Chondrocyte (in vitro differentiated cells): ENCODE results near the gene OCA2. TPM values are rescaled to one million over a fixed set of nuclear protein-coding genes. Genes with fewer than 3 reads are reported as not detected.

ENCODE experiments used
- DNase-seq: peaks from one replicate; pipeline ENCODE4 v3.0.0; 2021; ENCODE audit warnings: mixed read lengths, low spot score
- H3K27ac Mint-ChIP-seq: one replicate; pipeline ENCODE4 v1.8.0; 2021; ENCODE audit warnings: mild to moderate bottlenecking, moderate library complexity, mixed read lengths; ENCODE audit not compliant: unreplicated experiment
- H3K27me3 Mint-ChIP-seq: 2 replicates; pipeline ENCODE4 v1.8.0; 2021; ENCODE audit warnings: low read depth, mixed read lengths
- H3K36me3 Mint-ChIP-seq: 2 replicates; pipeline ENCODE4 v1.8.0; 2021; ENCODE audit warnings: low read depth, mixed read lengths
- H3K4me1 Mint-ChIP-seq: 2 replicates; pipeline ENCODE4 v1.8.0; 2021; ENCODE audit warnings: low read depth, mild to moderate bottlenecking, mixed read lengths
- H3K4me3 Mint-ChIP-seq: one replicate; pipeline ENCODE4 v1.8.0; 2021; ENCODE audit warnings: mild to moderate bottlenecking, moderate library complexity, mixed read lengths; ENCODE audit not compliant: unreplicated experiment
- H3K9me3 Mint-ChIP-seq: 2 replicates; pipeline ENCODE4 v1.8.0; 2021; ENCODE audit warnings: low read depth, mixed read lengths
- total RNA-seq: library from RNA; stranded (reverse); gene quantifications from 3 replicates; pipeline ENCODE4 v1.2.1, GENCODE V29; 2021
- TF ChIP-seq, protein P1 (sequence below): fragments of 200-600 bp; sonication (generic); IDR thresholded peaks from 2 replicates; pipeline ENCODE4 v1.5.0; 2021; ENCODE audit warnings: antibody characterized with exemption, mild to moderate bottlenecking, moderate library complexity

The OCA2 gene
- total RNA-seq, 1 donor from 2014 or later: 0.75 TPM

DNA sequence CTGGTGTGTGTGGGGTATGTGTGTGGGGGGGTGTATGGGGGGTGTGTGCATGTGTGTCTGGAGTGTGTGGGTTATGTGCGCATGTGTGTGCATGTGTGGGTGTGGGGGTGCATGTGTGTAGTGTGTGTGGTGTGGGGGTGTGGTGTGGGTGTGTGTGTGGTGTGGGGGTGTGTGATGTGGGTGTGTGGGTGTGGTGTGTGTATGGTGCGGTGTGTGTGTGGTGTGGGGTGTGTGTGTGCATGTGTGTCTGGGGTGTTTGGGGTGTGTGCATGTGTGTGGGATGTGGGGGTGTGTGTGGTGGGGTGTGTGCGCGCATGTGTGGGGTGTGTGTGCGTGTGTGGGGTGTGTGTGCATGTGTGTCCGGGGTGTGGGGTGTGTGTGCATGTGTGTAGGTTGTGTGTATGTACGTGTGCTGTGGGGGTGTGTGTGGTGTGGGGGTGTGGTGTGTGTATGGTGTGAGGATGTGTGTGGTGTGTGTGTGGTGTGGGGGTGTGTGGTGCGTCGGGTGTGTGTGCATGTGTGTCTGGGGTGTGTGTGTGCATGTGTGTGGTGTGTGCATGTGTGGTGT lies 6.2 kb upstream of the OCA2 start:
- Mint-ChIP-seq H3K4me3 (no peak overlapping the region), H3K36me3 (no peaks in the 10 kb centered on the region), H3K4me1 (peaks cover 12% of the 10 kb centered on the region), H3K9me3 (no peaks in the 10 kb centered on the region), H3K27me3 (no peaks in the 10 kb centered on the region), H3K27ac (no peak overlapping the region)
- TF ChIP-seq, protein P1, sequence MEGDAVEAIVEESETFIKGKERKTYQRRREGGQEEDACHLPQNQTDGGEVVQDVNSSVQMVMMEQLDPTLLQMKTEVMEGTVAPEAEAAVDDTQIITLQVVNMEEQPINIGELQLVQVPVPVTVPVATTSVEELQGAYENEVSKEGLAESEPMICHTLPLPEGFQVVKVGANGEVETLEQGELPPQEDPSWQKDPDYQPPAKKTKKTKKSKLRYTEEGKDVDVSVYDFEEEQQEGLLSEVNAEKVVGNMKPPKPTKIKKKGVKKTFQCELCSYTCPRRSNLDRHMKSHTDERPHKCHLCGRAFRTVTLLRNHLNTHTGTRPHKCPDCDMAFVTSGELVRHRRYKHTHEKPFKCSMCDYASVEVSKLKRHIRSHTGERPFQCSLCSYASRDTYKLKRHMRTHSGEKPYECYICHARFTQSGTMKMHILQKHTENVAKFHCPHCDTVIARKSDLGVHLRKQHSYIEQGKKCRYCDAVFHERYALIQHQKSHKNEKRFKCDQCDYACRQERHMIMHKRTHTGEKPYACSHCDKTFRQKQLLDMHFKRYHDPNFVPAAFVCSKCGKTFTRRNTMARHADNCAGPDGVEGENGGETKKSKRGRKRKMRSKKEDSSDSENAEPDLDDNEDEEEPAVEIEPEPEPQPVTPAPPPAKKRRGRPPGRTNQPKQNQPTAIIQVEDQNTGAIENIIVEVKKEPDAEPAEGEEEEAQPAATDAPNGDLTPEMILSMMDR: no peak
- no peak for DNase-seq

DNA sequence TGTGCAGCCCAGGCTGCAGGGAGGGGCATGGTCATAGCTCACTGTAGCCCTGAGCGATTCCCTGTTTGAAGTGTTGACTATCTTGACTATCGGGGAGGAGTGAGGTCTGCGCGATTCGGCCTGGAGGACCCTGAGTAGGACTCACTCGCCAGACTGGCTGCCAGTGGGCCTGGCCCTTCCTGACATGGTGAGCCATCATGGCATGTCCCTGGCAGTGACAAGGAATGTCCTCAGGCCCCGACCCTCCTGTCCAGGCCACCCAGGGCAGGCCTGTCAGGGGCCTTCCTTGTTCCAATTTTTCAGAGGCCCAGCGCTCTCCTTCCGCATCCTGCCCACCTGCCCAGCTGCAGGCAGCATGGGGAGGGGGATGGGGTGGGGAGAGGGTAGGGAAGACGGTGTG lies 5.2 kb upstream of the OCA2 start:
- TF ChIP-seq, protein P1: no peak
- no peaks in the 10 kb centered on the region for H3K9me3 Mint-ChIP-seq
- H3K36me3 Mint-ChIP-seq: no peaks in the 10 kb centered on the region
- no peaks in the 10 kb centered on the region for H3K27me3 Mint-ChIP-seq
- no peak overlapping the region for H3K27ac Mint-ChIP-seq
- H3K4me3 Mint-ChIP-seq: no peak overlapping the region
- peaks cover 12% of the 10 kb centered on the region for H3K4me1 Mint-ChIP-seq
- DNase-seq: no peak

DNA sequence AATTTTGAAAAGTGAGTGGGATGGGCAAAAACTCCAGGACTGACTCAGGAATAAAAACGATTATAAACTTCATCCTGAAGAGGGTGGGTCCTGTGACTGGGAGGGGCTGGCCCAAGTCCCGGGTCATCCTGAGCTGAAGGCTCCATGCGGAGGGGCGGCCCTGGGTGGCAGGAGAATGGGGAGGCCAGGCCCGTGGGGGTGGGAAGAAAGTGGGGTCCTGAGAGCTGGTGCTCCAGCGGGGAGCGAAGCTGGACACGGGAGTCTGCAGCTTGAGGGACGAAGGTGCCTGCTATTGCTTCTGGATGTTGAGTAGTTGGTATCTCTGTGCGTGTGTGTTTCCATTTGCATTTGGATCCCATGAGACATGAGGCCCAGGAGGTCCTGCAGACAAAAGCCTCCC lies 4.7 kb upstream of the OCA2 start:
- H3K9me3 Mint-ChIP-seq: no peaks in the 10 kb centered on the region
- no peaks in the 10 kb centered on the region for H3K36me3 Mint-ChIP-seq
- peaks cover 15% of the 10 kb centered on the region for H3K4me1 Mint-ChIP-seq
- TF ChIP-seq, protein P1: no peak
- no peaks in the 10 kb centered on the region for H3K27me3 Mint-ChIP-seq
- DNase-seq: no peak
- no peak overlapping the region for H3K27ac Mint-ChIP-seq
- no peak overlapping the region for H3K4me3 Mint-ChIP-seq

DNA sequence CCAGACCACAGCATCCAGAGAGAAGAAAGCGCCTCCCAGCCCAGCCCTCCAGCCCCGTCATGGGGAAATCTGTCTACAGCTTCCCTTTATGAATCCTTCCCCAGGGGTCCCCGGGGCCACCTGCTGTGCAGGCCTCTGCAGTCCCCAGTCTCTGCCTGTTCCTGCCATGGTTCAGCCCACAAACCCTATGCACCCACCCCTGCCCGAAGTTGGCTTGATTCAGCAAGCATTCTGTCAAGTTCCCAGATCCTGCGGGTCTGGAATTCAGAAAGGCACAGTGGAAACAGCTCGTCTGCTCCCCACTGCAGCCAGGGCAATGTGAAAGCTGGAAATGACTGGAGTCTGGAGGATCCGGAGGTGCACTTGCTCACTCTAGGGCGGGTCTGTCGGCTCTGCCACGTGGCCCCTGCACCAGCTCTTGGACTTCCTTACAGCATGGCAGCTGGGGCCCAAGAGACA lies 2.9 kb upstream of the OCA2 start:
- TF ChIP-seq, protein P1: no peak
- no peak for DNase-seq
- Mint-ChIP-seq H3K9me3 (no peaks in the 10 kb centered on the region), H3K36me3 (no peaks in the 10 kb centered on the region), H3K4me1 (peaks cover 28% of the 10 kb centered on the region), H3K4me3 (no peak overlapping the region), H3K27ac (no peak overlapping the region), H3K27me3 (no peaks in the 10 kb centered on the region)

DNA sequence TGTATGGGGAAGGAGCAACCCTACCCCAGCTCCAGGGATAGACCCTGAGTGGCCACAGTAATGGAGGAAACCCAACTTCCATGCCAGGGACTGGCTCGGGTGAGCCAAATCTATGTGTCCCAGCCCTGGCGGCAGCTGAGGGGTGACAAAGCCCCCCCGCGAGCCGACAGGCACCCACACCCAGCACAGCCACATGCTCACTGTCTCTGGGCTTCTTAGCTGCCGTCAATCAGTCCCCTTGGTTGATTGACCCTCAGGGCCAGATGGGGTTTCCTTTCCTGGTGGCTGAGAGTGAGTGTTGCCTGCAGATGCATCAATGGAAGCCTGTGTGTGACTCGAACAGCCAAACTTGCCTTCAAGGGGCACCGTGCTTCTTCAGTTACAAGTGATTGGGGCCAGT lies 2.1 kb upstream of the OCA2 start:
- Mint-ChIP-seq H3K4me1 (peaks cover 28% of the 10 kb centered on the region), H3K36me3 (no peaks in the 10 kb centered on the region), H3K27ac (no peak overlapping the region), H3K4me3 (no peak overlapping the region), H3K9me3 (no peaks in the 10 kb centered on the region), H3K27me3 (no peaks in the 10 kb centered on the region)
- no peak for DNase-seq
- TF ChIP-seq, protein P1: no peak
